Right lobe of liver (tissue), 6 donors: ENCODE measurements around the gene PPIL1. TPM values are rescaled to one million over a fixed set of nuclear protein-coding genes. Genes with fewer than 3 reads are reported as not detected.

ENCODE experiments used
- ATAC-seq, 4 donors: fragments of 200-7000 bp; cut with Tn5 transposase; one replicate each; pipeline ENCODE4 v1.9.1; 2020; ENCODE audit warnings: mild to moderate bottlenecking in 4 of 4, moderate library complexity in 4 of 4
- DNase-seq, 3 donors: peaks; one replicate each; pipeline ENCODE4 v3.0.0-alpha.2; 2020
- H3K27ac ChIP-seq, 3 donors: fragments of 200-600 bp; one replicate each; pipeline ENCODE4 v1.8.0; 2022
- H3K27me3 ChIP-seq, 2 donors: fragments of 200-600 bp; one replicate each; pipeline ENCODE4 v1.8.0; 2022
- H3K36me3 ChIP-seq, 4 donors: fragments of 200-600 bp; sonication (generic) in 1 of 4; one replicate each; pipeline versions ENCODE4 v1.5.1 to v1.8.0; 2017 to 2022; ENCODE audit warnings: control low read depth in 1 of 4
- H3K4me1 ChIP-seq, 4 donors: fragments of 200-600 bp; sonication (generic) in 1 of 4; one replicate each; pipeline versions ENCODE4 v1.5.1 to v1.8.0; 2017 to 2022; ENCODE audit warnings: control low read depth in 1 of 4
- H3K4me3 ChIP-seq, 3 donors: fragments of 200-600 bp; one replicate each; pipeline ENCODE4 v1.8.0; 2022
- H3K9me3 ChIP-seq, 4 donors: fragments of 200-600 bp; sonication (generic) in 1 of 4; one replicate each; pipeline versions ENCODE4 v1.5.1 to v1.8.0; 2017 to 2022; ENCODE audit warnings: control low read depth in 1 of 4
- POLR2A ChIP-seq: fragments of 450-650 bp; IDR thresholded peaks from one replicate; pipeline ENCODE4 v1.6.1; 2017; ENCODE audit warnings: antibody characterized with exemption, mild to moderate bottlenecking
- WGBS: methylation state at CpG from one replicate; pipeline ENCODE4 v1.1.6; 2018; ENCODE audit warnings: low coverage, low lambda C conversion rate; ENCODE audit not compliant: insufficient coverage; ENCODE audit errors: missing lambda C conversion rate; 5-methylcytosine and 5-hydroxymethylcytosine counted together
- intact Hi-C, 2 donors: fragments of 100-400 bp; cut with DNase I; formaldehyde crosslinking; loops; one replicate each; pipeline versions ENCODE4 v1.11.2 to v1.14.1; 2022
- total RNA-seq, 6 experiments: library from RNA; depleted of rRNA in 2 of 6; stranded (reverse); fragments of >200 nt in 2 of 6; fragmentation: NEBNext Ultra II Directional in 3 of 6; extraction: Animal tissue kit (Norgen Biotek cat#: 25700) in 3 of 6; gene quantifications; one replicate each; pipeline versions ENCODE4 v1.1.0 to v1.2.4, GENCODE V29; 2016 to 2023
- TF ChIP-seq, protein P1 (sequence below), 4 donors: fragments of 200-600 bp in 3 of 4; fragments of 450-650 bp in 1 of 4; IDR thresholded peaks; one replicate each; pipeline versions ENCODE4 v1.5.1 to v1.8.0; 2016 to 2022; ENCODE audit warnings: antibody characterized with exemption in 4 of 4, mild to moderate bottlenecking in 2 of 4
- donor health status: DM: no; HTN: yes; CAD: no.
- donor health status: DM: no; HTN: no; CAD: no.
- donor health status: DM: no; HTN: no; CAD: no.
- donor health status: DM: no; HTN: yes; CAD: no.
- donor health status: DM: no; HTN: yes; CAD: no.

The PPIL1 gene
- total RNA-seq, 6 experiments from 2014 or later: 11.2 to 29.2 (median 16.5) TPM

GRCh38 chr6:36836111-36837021, 38.2 kb downstream of the PPIL1 start:
- DNase-seq (no peak), ATAC-seq (peak in 2 of 4 donors; percentile 14 to 15)
- WGBS: 73% methylated on average over 2 of the region's 3 CpGs
- Histone ChIP-seq H3K36me3 (no peaks in the 10 kb centered on the region), H3K9me3 (no peaks in the 10 kb centered on the region), H3K27me3 (no peaks in the 10 kb centered on the region), H3K4me3 (no peak overlapping the region), H3K4me1 (peaks cover 0 to 10% (median 0%) of the 10 kb centered on the region in 4 donors), H3K27ac (no peak overlapping the region)
- intact Hi-C loops: no loop called here
- no peak for TF ChIP-seq POLR2A
- TF ChIP-seq, protein P1, sequence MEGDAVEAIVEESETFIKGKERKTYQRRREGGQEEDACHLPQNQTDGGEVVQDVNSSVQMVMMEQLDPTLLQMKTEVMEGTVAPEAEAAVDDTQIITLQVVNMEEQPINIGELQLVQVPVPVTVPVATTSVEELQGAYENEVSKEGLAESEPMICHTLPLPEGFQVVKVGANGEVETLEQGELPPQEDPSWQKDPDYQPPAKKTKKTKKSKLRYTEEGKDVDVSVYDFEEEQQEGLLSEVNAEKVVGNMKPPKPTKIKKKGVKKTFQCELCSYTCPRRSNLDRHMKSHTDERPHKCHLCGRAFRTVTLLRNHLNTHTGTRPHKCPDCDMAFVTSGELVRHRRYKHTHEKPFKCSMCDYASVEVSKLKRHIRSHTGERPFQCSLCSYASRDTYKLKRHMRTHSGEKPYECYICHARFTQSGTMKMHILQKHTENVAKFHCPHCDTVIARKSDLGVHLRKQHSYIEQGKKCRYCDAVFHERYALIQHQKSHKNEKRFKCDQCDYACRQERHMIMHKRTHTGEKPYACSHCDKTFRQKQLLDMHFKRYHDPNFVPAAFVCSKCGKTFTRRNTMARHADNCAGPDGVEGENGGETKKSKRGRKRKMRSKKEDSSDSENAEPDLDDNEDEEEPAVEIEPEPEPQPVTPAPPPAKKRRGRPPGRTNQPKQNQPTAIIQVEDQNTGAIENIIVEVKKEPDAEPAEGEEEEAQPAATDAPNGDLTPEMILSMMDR (IDR thresholded peaks at IDR 0.05): no peak

DNA sequence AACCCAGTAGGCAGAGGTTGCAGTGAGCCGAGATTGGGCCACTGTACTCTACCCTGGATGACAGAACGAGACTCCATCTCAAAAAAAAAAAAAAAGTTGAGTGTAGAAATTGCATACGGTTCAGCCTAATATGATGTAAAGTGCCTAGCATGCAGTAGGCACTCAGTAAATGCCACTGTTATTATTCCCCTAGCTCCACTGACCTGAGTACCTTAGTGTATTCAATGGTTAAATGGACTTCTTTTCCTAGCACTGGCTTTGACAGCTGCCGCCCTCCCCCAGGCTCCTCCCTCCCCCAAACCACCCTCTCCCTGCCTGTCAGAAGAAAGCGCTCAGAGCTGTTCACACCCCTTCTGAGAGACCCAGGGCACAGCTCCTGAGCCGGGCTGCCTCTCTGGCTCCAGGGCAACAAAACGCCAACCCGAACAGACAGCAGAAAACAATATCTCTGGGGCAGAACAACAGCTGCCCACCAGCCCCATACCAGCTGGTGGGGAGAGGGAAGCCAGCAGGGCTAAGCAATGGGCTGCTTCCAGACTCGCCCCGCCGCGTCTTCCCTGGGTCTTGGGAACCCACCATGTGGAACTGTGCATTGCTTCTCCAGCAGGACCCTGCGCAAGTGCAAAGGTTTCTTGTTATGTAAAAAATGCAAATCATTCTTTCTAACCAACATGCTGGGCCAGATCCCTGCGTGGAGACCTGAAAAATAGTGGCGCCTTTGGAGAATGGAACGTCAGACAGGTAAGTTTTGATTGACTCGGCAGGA, 39.8 kb downstream of the PPIL1 start:
- H3K4me1 ChIP-seq: peaks cover 0 to 9% (median 0%) of the 10 kb centered on the region in 4 donors
- ATAC-seq: no peak
- TF ChIP-seq POLR2A: no peak
- H3K9me3 ChIP-seq: no peaks in the 10 kb centered on the region
- DNase-seq: no peak
- no peaks in the 10 kb centered on the region for H3K36me3 ChIP-seq
- H3K27me3 ChIP-seq: no peaks in the 10 kb centered on the region
- 50% methylated on average over 8 of the region's 17 CpGs for WGBS
- H3K27ac ChIP-seq: no peak overlapping the region
- intact Hi-C loops: no loop called here
- H3K4me3 ChIP-seq: no peak overlapping the region

DNA sequence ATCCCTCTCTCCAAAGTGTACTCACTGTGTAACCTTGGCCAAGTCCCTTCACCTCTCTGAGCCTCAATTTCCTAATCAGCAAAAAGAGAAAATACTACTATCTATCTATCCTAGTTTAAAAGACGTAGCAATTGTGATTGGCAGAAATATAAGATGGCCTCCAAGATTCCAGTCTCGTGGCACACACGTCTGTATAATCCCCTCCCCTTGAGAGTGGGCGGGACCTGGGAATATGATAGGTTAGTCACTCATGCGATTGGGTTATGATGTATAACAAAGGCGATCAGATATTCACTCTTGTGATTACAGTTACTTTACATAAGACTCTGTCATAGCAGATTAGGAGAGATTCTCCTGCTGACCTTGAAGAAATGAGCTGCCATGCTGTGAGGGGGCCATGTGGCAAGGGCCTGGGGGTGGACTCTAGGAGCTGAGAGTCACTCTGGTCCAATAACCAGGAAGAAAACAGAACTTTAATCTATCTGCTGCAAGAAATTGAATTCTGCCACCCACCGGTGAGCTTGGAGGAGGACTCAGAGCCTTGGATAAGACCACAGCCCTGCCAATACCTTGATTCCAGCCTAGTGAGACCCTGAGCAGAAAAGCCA, 41.3 kb downstream of the PPIL1 start:
- H3K9me3 ChIP-seq: no peaks in the 10 kb centered on the region
- H3K27me3 ChIP-seq: no peaks in the 10 kb centered on the region
- ATAC-seq (no peak), DNase-seq (no peak)
- TF ChIP-seq POLR2A: no peak
- TF ChIP-seq, protein P1 (IDR thresholded peaks at IDR 0.05): no peak
- no peaks in the 10 kb centered on the region for H3K36me3 ChIP-seq
- no peak overlapping the region for H3K27ac ChIP-seq
- WGBS: 86% methylated on average over 6 of the region's 7 CpGs
- intact Hi-C loops: no loop called here
- peaks cover 0 to 9% (median 0%) of the 10 kb centered on the region in 4 donors for H3K4me1 ChIP-seq
- no peak overlapping the region for H3K4me3 ChIP-seq

DNA sequence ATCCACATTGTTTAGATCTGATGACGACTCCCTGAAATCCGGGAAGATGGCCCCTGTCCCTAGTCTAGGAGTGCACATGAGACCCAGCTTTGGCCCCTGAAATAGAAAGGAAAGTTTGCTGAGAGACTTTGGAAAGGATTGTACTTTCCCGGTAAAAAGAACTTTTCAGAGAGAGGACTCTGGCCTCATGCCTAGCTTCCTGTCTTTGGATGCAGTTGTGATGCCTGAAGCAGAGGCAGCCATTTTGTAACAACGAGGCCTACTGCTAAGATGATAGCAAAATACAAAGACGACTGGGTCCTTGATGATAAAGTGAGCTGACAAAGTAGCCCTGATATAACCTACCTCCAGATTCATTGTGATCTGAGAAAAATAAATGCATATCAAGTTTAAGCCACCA, 42.3 kb downstream of the PPIL1 start:
- intact Hi-C loops: no loop called here
- H3K9me3 ChIP-seq: no peaks in the 10 kb centered on the region
- ATAC-seq: no peak
- DNase-seq: no peak
- WGBS: 100% methylated on average over 3 of the region's 5 CpGs
- TF ChIP-seq POLR2A: no peak
- TF ChIP-seq, protein P1 (IDR thresholded peaks at IDR 0.05): no peak
- no peak overlapping the region for H3K27ac ChIP-seq
- H3K4me3 ChIP-seq: no peak overlapping the region
- peaks cover 0 to 9% (median 0%) of the 10 kb centered on the region in 4 donors for H3K4me1 ChIP-seq
- no peaks in the 10 kb centered on the region for H3K27me3 ChIP-seq
- no peaks in the 10 kb centered on the region for H3K36me3 ChIP-seq
